ENCODE data around the gene CCDC86.

Gene CCDC86

GRCh38 chr11:60840470-60841430 lies 1.2 kb upstream of the CCDC86 start:
- no peak for TF ChIP-seq CTCF (IDR thresholded peaks at IDR 0.05; ENCODE audit: control insufficient read depth, extremely low read depth, insufficient read depth)
- H3K4me3 ChIP-seq (ENCODE audit: low read depth, low read length) = no peak overlapping the region
- DNase-seq (ENCODE audit: low read depth) = no peak

GRCh38 chr11:60842668-60843600 lies 1.0 kb downstream of the CCDC86 start:
- TF ChIP-seq CTCF (IDR thresholded peaks at IDR 0.05; ENCODE audit: control insufficient read depth, extremely low read depth, insufficient read depth) = no peak
- no peak for DNase-seq (ENCODE audit: low read depth)
- H3K4me3 ChIP-seq (ENCODE audit: low read depth, low read length) = peak overlapping the region; percentile 99

- no peak for TF ChIP-seq CTCF (IDR thresholded peaks at IDR 0.05; ENCODE audit: control insufficient read depth, extremely low read depth, insufficient read depth)
- DNase-seq (ENCODE audit: low read depth) = no peak
- peak overlapping the region; percentile 99 for H3K4me3 ChIP-seq (ENCODE audit: low read depth, low read length)
Observed at GRCh38 chr11:60844045-60844869, 2.3 kb downstream of the CCDC86 start.

GRCh38 chr11:60844870-60845221 lies 2.9 kb downstream of the CCDC86 start:
- DNase-seq (ENCODE audit: low read depth) = no peak
- H3K4me3 ChIP-seq (ENCODE audit: low read depth, low read length) = no peak overlapping the region
- TF ChIP-seq CTCF (IDR thresholded peaks at IDR 0.05; ENCODE audit: control insufficient read depth, extremely low read depth, insufficient read depth) = no peak

- no peak for TF ChIP-seq CTCF (IDR thresholded peaks at IDR 0.05; ENCODE audit: control insufficient read depth, extremely low read depth, insufficient read depth)
- H3K4me3 ChIP-seq (ENCODE audit: low read depth, low read length) = no peak overlapping the region
- DNase-seq (ENCODE audit: low read depth) = no peak
Observed at GRCh38 chr11:60845338-60845737, 3.4 kb downstream of the CCDC86 start.

- H3K4me3 ChIP-seq (ENCODE audit: low read depth, low read length) = no peak overlapping the region
- DNase-seq (ENCODE audit: low read depth) = no peak
- no peak for TF ChIP-seq CTCF (IDR thresholded peaks at IDR 0.05; ENCODE audit: control insufficient read depth, extremely low read depth, insufficient read depth)
Observed at GRCh38 chr11:60847281-60847680, 5.4 kb downstream of the CCDC86 start.

Measured in LNCaP clone FGC (cell line).